HG03442 (cell line): ENCODE measurements around the gene VSNL1.

Experiments used
- ATAC-seq: cut with Tn5 transposase; IDR thresholded peaks from one replicate; pipeline ENCODE4 v1.9.1; 2021; ENCODE audit warnings: mild to moderate bottlenecking, moderate library complexity; ENCODE audit not compliant: unreplicated experiment

Gene VSNL1

GRCh38 chr2:17682098-17682857 is 141.8 kb downstream of the VSNL1 start:
- no peak for ATAC-seq

- ATAC-seq = no peak
Measured at GRCh38 chr2:17683981-17684380, 143.5 kb downstream of the VSNL1 start.

GRCh38 chr2:17688600-17688999 is 148.1 kb downstream of the VSNL1 start:
- ATAC-seq = no peak

GRCh38 chr2:17689010-17689409 is 148.5 kb downstream of the VSNL1 start:
- ATAC-seq = no peak

- no peak for ATAC-seq
Measured at GRCh38 chr2:17690776-17691175, 150.3 kb downstream of the VSNL1 start.
